SK-N-SH (cell line): ENCODE measurements around the gene PRXL2B. TPM values are rescaled to one million over a fixed set of nuclear protein-coding genes. Genes with fewer than 3 reads are reported as not detected.
A peak's percentile ranks its signal among the peaks of the same experiment; 100 is the strongest.

ENCODE experiments used
- CTCF ChIA-PET: fragments of 300-600, 350-600 bp; formaldehyde crosslinking; extraction: SDS; loops from one replicate; lab custom pipeline; 2021; lab: Yijun Ruan, JAX
- POLR2A ChIA-PET: fragments of 350-600 bp; sonication (Branson Sonifier 250); formaldehyde crosslinking; extraction: SDS; loops from one replicate; lab custom pipeline; 2020; ENCODE audit warnings: antibody characterized with exemption, inconsistent platforms; lab: Yijun Ruan, JAX
- DNase-seq: peaks from one replicate; pipeline ENCODE4 v3.0.0; 2012
- H2AFZ ChIP-seq: fragments of 200-600 bp; sonication (generic); 2 replicates; pipeline ENCODE4 v1.8.1; 2016; ENCODE audit warnings: antibody characterized with exemption, mild to moderate bottlenecking, low read depth
- H3F3A ChIP-seq: fragments of 200-600 bp; sonication (generic); replicated peaks from 2 replicates; pipeline ENCODE3; 2016; ENCODE audit warnings: antibody characterized with exemption, mild to moderate bottlenecking; ENCODE audit not compliant: insufficient read depth
- H3K27ac ChIP-seq, 2 experiments: fragments of 200-500 bp in 1 of 2; fragments of 200-600 bp in 1 of 2; sonication (Bioruptor generic) in 1 of 2; sonication (generic), shearing (Covaris generic) in 1 of 2; 2 replicates each; pipeline versions ENCODE4 v1.5.1 to v1.6.1; 2014 to 2016; ENCODE audit warnings: low read depth in 2 of 2, inconsistent platforms in 1 of 2, low read length in 1 of 2, mild to moderate bottlenecking in 1 of 2, mixed read lengths in 1 of 2
- H3K27me3 ChIP-seq: fragments of 200-600 bp; sonication (generic), shearing (Covaris generic); 2 replicates; pipeline ENCODE4 v1.6.1; 2016; ENCODE audit warnings: mixed run types; ENCODE audit not compliant: insufficient read depth
- H3K36me3 ChIP-seq, 2 experiments: fragments of 200-500 bp in 1 of 2; fragments of 200-600 bp in 1 of 2; sonication (Bioruptor generic) in 1 of 2; sonication (generic) in 1 of 2; replicated peaks in 1 of 2; 2 replicates each; pipeline versions ENCODE3 to v1.5.1; 2014 to 2016; ENCODE audit warnings: low read length in 1 of 2, mild to moderate bottlenecking in 1 of 2; ENCODE audit not compliant: insufficient read depth in 2 of 2, control insufficient read depth in 1 of 2
- H3K4me1 ChIP-seq, 2 experiments: fragments of 200-500 bp in 1 of 2; fragments of 200-600 bp in 1 of 2; sonication (Bioruptor generic) in 1 of 2; sonication (generic), shearing (Covaris generic) in 1 of 2; 2 replicates each; pipeline versions ENCODE4 v1.5.1 to v1.6.1; 2014 to 2016; ENCODE audit warnings: low read depth in 1 of 2, low read length in 1 of 2, mixed run types in 1 of 2; ENCODE audit not compliant: insufficient read depth in 2 of 2, control insufficient read depth in 1 of 2
- H3K4me2 ChIP-seq: fragments of 200-600 bp; sonication (generic), shearing (Covaris generic); 2 replicates; pipeline ENCODE4 v1.6.1; 2017; ENCODE audit warnings: mixed run types
- H3K4me3 ChIP-seq, 2 experiments: fragments of 200-500 bp in 1 of 2; fragments of 200-600 bp in 1 of 2; sonication (Bioruptor generic) in 1 of 2; sonication (generic), shearing (Covaris generic) in 1 of 2; 2 replicates each; pipeline versions ENCODE4 v1.5.1 to v1.8.1; 2014 to 2016; ENCODE audit warnings: low read depth in 2 of 2, inconsistent platforms in 1 of 2, low read length in 1 of 2, mild to moderate bottlenecking in 1 of 2, mixed read lengths in 1 of 2, moderate library complexity in 1 of 2
- H3K79me2 ChIP-seq: fragments of 200-600 bp; sonication (generic); 2 replicates; pipeline ENCODE4 v1.8.1; 2017; ENCODE audit warnings: mild to moderate bottlenecking; ENCODE audit not compliant: insufficient read depth
- H3K9ac ChIP-seq: fragments of 200-600 bp; sonication (generic); 2 replicates; pipeline ENCODE4 v1.6.1; 2017; ENCODE audit warnings: mixed run types
- H3K9me2 ChIP-seq: fragments of 200-600 bp; sonication (generic); 2 replicates; pipeline ENCODE4 v1.6.1; 2017; ENCODE audit warnings: mixed run types
- H3K9me3 ChIP-seq: fragments of 200-600 bp; sonication (generic); 2 replicates; pipeline ENCODE4 v1.6.1; 2017; ENCODE audit warnings: mixed run types, mild to moderate bottlenecking, moderate library complexity
- H4K20me1 ChIP-seq: fragments of 200-600 bp; sonication (generic); 2 replicates; pipeline ENCODE4 v1.6.1; 2017; ENCODE audit warnings: mild to moderate bottlenecking, mixed run types; ENCODE audit not compliant: insufficient read depth
- CHD2 ChIP-seq: fragments of 150-350 bp; IDR thresholded peaks from 2 replicates; pipeline ENCODE4 v1.6.1; 2018; ENCODE audit warnings: low read length; ENCODE audit not compliant: partially characterized antibody
- EP300 ChIP-seq, 2 experiments: IDR thresholded peaks; 2 replicates each; pipeline versions ENCODE4 v1.4.0 to v1.6.1; 2012; ENCODE audit warnings: borderline replicate concordance in 1 of 2, low read depth in 1 of 2, low read length in 1 of 2
- EZH2phosphoT487 ChIP-seq: fragments of 200-600 bp; sonication (generic); IDR thresholded peaks from 2 replicates; pipeline ENCODE4 v1.6.1; 2017; ENCODE audit warnings: low read depth, mixed run types, mild to moderate bottlenecking, antibody characterized with exemption, moderate library complexity, borderline replicate concordance
- FOSL2 ChIP-seq: IDR thresholded peaks from 2 replicates; pipeline ENCODE4 v1.4.0; 2012; ENCODE audit warnings: low read depth, mild to moderate bottlenecking, moderate library complexity, borderline replicate concordance
- FOXJ3 ChIP-seq: sonication (generic); formaldehyde crosslinking; IDR thresholded peaks from 2 replicates; pipeline ENCODE4 v1.5.1; 2020; ENCODE audit warnings: mild to moderate bottlenecking, missing genetic modification reagents
- FOXM1 ChIP-seq: IDR thresholded peaks from 2 replicates; pipeline ENCODE4 v1.4.0; 2012; ENCODE audit warnings: low read depth, mild to moderate bottlenecking
- GATA2 ChIP-seq: sonication (generic); formaldehyde crosslinking; IDR thresholded peaks from 2 replicates; pipeline ENCODE4 v1.5.0; 2020; ENCODE audit warnings: mild to moderate bottlenecking, missing genetic modification reagents
- MXI1 ChIP-seq: IDR thresholded peaks from 2 replicates; pipeline ENCODE4 v1.6.1; 2012; ENCODE audit warnings: mild to moderate bottlenecking, low read depth, low read length, improper control_type of control experiment
- POLR2AphosphoS5 ChIP-seq: IDR thresholded peaks from 2 replicates; pipeline ENCODE4 v1.6.1; 2012; ENCODE audit warnings: low read depth, low read length
- RAD21 ChIP-seq: IDR thresholded peaks from 2 replicates; pipeline ENCODE4 v1.6.1; 2012; ENCODE audit warnings: mild to moderate bottlenecking, low read length
- RCOR1 ChIP-seq: fragments of 150-350 bp; IDR thresholded peaks from 2 replicates; pipeline ENCODE4 v1.6.1; 2017; ENCODE audit warnings: antibody characterized with exemption, low read length
- RFX5 ChIP-seq: IDR thresholded peaks from 2 replicates; pipeline ENCODE4 v1.6.1; 2012; ENCODE audit warnings: mild to moderate bottlenecking, improper control_type of control experiment, low read length
- SIN3A ChIP-seq: IDR thresholded peaks from 2 replicates; pipeline ENCODE4 v1.6.1; 2012; ENCODE audit warnings: low read depth, mild to moderate bottlenecking, low read length, moderate library complexity, borderline replicate concordance
- TCF12 ChIP-seq: IDR thresholded peaks from 2 replicates; pipeline ENCODE4 v1.4.0; 2012
- TEAD4 ChIP-seq: IDR thresholded peaks from 2 replicates; pipeline ENCODE4 v1.4.0; 2012; ENCODE audit warnings: mild to moderate bottlenecking, borderline replicate concordance; ENCODE audit not compliant: insufficient read depth
- YY1 ChIP-seq: IDR thresholded peaks from 2 replicates; pipeline ENCODE4 v1.4.0; 2012; ENCODE audit warnings: low read depth, mild to moderate bottlenecking
- WGBS: methylation state at CpG from one replicate; pipeline ENCODE4 v1.1.6; 2017; ENCODE audit warnings: low lambda C conversion rate; 5-methylcytosine and 5-hydroxymethylcytosine counted together
- polyA plus RNA-seq, 3 experiments: library from polyadenylated mRNA; depleted of rRNA; stranded (reverse); fragments of >200 nt; gene quantifications; 2 replicates each; pipeline ENCODE4 v1.2.3, GENCODE V29; 2012
- TF ChIP-seq, protein P1 (sequence below): fragments of 200-600 bp; sonication (generic); IDR thresholded peaks from 2 replicates; pipeline ENCODE4 v1.6.1; 2017; ENCODE audit warnings: antibody characterized with exemption, mild to moderate bottlenecking, moderate library complexity
- TF ChIP-seq, protein P2 (sequence below): fragments of 150-350 bp; IDR thresholded peaks from 2 replicates; pipeline ENCODE4 v1.6.1; 2016; ENCODE audit warnings: mild to moderate bottlenecking, low read depth, low read length
- TF ChIP-seq, protein P3 (sequence below): IDR thresholded peaks from 2 replicates; pipeline ENCODE4 v1.4.0; 2012; ENCODE audit warnings: low read depth, borderline replicate concordance

The PRXL2B gene
- polyA plus RNA-seq, 1 of the 3 experiments (the other 2 are of a cell fraction): 33.7 TPM

DNA sequence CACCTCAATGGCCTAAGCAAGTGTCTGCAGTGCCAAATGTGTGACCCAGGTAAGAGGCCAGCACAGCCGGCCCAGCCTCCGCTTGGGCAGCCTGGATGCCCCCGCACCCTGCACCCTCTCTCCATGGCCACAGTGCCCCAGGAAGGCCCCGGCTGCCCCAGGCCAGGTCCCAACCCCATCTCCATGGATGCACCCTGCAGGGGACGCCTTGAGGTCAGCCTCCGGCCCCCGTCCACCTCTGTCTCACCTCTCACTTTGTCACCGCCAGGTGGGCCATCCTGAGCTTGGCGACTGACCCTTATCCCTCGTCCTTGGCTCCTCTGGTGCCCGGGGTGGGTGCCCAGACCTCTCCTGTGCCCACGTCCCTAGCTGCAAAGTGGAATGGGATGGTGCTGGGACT is 28.2 kb upstream of the PRXL2B start (continued):
- TF ChIP-seq, protein P1, sequence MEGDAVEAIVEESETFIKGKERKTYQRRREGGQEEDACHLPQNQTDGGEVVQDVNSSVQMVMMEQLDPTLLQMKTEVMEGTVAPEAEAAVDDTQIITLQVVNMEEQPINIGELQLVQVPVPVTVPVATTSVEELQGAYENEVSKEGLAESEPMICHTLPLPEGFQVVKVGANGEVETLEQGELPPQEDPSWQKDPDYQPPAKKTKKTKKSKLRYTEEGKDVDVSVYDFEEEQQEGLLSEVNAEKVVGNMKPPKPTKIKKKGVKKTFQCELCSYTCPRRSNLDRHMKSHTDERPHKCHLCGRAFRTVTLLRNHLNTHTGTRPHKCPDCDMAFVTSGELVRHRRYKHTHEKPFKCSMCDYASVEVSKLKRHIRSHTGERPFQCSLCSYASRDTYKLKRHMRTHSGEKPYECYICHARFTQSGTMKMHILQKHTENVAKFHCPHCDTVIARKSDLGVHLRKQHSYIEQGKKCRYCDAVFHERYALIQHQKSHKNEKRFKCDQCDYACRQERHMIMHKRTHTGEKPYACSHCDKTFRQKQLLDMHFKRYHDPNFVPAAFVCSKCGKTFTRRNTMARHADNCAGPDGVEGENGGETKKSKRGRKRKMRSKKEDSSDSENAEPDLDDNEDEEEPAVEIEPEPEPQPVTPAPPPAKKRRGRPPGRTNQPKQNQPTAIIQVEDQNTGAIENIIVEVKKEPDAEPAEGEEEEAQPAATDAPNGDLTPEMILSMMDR: no peak
- TF ChIP-seq, protein P2, sequence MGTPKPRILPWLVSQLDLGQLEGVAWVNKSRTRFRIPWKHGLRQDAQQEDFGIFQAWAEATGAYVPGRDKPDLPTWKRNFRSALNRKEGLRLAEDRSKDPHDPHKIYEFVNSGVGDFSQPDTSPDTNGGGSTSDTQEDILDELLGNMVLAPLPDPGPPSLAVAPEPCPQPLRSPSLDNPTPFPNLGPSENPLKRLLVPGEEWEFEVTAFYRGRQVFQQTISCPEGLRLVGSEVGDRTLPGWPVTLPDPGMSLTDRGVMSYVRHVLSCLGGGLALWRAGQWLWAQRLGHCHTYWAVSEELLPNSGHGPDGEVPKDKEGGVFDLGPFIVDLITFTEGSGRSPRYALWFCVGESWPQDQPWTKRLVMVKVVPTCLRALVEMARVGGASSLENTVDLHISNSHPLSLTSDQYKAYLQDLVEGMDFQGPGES: no peak
- no peak for TF ChIP-seq RFX5
- no peak for TF ChIP-seq POLR2AphosphoS5

DNA sequence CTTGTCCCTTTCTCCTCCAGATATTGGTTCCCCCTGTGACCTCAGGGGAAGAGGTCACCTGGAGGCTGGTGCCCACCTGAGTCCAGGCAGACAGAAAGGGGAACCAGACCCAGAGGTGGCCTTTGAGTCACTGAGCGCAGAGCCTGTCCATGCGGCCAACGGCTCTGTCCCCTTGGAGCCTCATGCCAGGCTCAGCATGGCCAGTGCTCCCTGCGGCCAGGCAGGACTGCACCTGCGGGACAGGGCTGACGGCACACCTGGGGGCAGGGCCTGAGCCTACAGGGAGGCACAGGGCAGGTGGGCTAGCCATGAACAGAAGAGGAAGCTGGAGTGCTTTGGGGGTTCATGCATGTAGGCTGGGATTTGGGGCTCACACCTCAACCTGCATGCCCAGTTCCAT is 27.7 kb upstream of the PRXL2B start:
- H4K20me1 ChIP-seq: no peaks in the 10 kb centered on the region
- H3K9me3 ChIP-seq: no peaks in the 10 kb centered on the region
- ChIA-PET CTCF (interaction anchor here (0.6 to 2.6 kb wide), 2 partner anchors 11 to 987 kb away, joined by 3 to 13 read pairs; no protein-coding TSS in a partner anchor), POLR2A (interaction anchor here (1.4 kb wide), 1 partner anchor 26 kb away, joined by 4 read pairs; no protein-coding TSS in a partner anchor)
- no peak overlapping the region for H3K4me2 ChIP-seq
- WGBS: no CpG with 5 or more reads among the region's 6 CpGs
- H2AFZ ChIP-seq: no peak overlapping the region
- H3K4me1 ChIP-seq: peaks cover 0 to 4% of the 10 kb centered on the region in 2 experiments; a peak in 1 of 4 replicates
- no peaks in the 10 kb centered on the region for H3K27me3 ChIP-seq
- H3K79me2 ChIP-seq: no peaks in the 10 kb centered on the region
- H3K27ac ChIP-seq: no peak overlapping the region
- H3K9ac ChIP-seq: no peak overlapping the region
- no peaks in the 10 kb centered on the region for H3K36me3 ChIP-seq
- no peak for DNase-seq
- no peak overlapping the region for H3K4me3 ChIP-seq
- TF ChIP-seq, protein P3, sequence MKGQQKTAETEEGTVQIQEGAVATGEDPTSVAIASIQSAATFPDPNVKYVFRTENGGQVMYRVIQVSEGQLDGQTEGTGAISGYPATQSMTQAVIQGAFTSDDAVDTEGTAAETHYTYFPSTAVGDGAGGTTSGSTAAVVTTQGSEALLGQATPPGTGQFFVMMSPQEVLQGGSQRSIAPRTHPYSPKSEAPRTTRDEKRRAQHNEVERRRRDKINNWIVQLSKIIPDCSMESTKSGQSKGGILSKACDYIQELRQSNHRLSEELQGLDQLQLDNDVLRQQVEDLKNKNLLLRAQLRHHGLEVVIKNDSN: no peak
- no peak for TF ChIP-seq EZH2phosphoT487
- no peak for TF ChIP-seq FOXJ3 (CRISPR knock-in tag)
- no peak for TF ChIP-seq TEAD4
- TF ChIP-seq, all 33 proteins: peak for 0
- no peaks in the 10 kb centered on the region for H3F3A ChIP-seq
- H3K9me2 ChIP-seq: no peaks in the 10 kb centered on the region

DNA sequence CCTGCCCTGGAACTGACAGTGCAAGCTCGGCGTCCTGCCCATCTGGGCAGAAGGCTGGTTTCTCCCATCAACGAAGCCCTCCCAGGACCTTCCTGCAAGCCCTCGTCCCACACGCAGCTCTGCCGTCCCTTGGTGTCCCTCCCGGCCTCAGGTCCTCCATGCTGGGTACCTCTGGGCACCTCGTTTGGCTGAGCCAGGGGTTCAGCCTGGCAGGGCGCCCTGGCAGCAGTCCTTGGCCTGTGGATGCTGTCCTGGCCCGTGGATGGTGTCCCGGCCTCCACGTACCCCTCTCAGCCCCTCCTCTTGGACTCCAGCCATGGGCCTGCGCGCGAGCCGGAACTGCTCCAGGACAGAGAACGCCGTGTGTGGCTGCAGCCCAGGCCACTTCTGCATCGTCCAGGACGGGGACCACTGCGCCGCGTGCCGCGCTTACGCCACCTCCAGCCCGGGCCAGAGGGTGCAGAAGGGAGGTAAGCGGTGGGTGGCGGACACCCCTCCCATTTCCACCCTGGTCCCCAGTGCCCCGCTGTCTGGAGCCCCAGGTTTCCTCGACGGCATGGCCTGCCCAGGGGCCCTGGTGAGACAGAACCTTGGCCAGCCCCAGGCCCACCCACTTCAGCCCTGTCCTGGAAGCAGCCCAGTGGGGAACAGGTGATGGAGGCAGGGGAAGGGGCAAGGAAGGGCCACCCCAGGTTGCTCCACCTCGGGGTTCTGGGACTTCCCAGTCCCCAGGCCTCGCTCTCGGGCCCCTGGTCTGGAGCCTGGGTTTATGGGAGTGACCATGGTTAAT is 26.9 kb upstream of the PRXL2B start:
- no peaks in the 10 kb centered on the region for H4K20me1 ChIP-seq
- H3K9ac ChIP-seq: no peak overlapping the region
- no peak overlapping the region for H3K4me3 ChIP-seq
- no peaks in the 10 kb centered on the region for H3K27me3 ChIP-seq
- no peak overlapping the region for H3K27ac ChIP-seq
- CTCF ChIA-PET: interaction anchor here (1.4 to 2.6 kb wide), 3 partner anchors 12 to 99 kb away, joined by 5 to 13 read pairs (median 9); no protein-coding TSS in a partner anchor
- WGBS: 46% methylated on average over 9 of the region's 35 CpGs
- peak; percentile 53 for DNase-seq
- H3K4me2 ChIP-seq: no peak overlapping the region
- H3K9me2 ChIP-seq: no peaks in the 10 kb centered on the region
- H3K9me3 ChIP-seq: no peaks in the 10 kb centered on the region
- POLR2A ChIA-PET: interaction anchor here (1.4 kb wide), 1 partner anchor 26 kb away, joined by 4 read pairs; no protein-coding TSS in a partner anchor
- no peak overlapping the region for H2AFZ ChIP-seq
- H3F3A ChIP-seq: no peaks in the 10 kb centered on the region
- H3K36me3 ChIP-seq: no peaks in the 10 kb centered on the region
- H3K4me1 ChIP-seq: peaks cover 0 to 4% of the 10 kb centered on the region in 2 experiments; a peak in 1 of 4 replicates
- H3K79me2 ChIP-seq: no peaks in the 10 kb centered on the region
- TF ChIP-seq FOXM1 (no peak), RAD21 (no peak), SIN3A (no peak), TEAD4 (no peak), CHD2 (no peak), RCOR1 (no peak), FOXJ3 (CRISPR knock-in tag) (no peak), POLR2AphosphoS5 (no peak), EP300 (IDR thresholded peaks at IDR 0.05; ENCODE audit: borderline replicate concordance in 1 of 2, low read depth in 1 of 2, low read length in 1 of 2) (no peak), EZH2phosphoT487 (no peak), YY1 (no peak), FOSL2 (no peak), GATA2 (CRISPR knock-in tag) (no peak), MXI1 (no peak), TCF12 (no peak), RFX5 (no peak)
